Activated CD8-positive, alpha-beta T cell treated with anti-CD3 and anti-CD28 coated beads for 36 hours (primary cell): ENCODE results near the gene SMAD3. TPM values are rescaled to one million over a fixed set of nuclear protein-coding genes. Genes with fewer than 3 reads are reported as not detected.

ENCODE experiments used
- ATAC-seq: fragments of 200-7000 bp; cut with Tn5 transposase; one replicate; pipeline ENCODE4 v1.10.0; 2021; ENCODE audit warnings: mild to moderate bottlenecking, moderate library complexity
- CTCF ChIA-PET: fragments of 350-600 bp; sonication (Branson Sonifier 250); formaldehyde crosslinking; loops from one replicate; lab custom pipeline; 2021; ENCODE audit warnings: antibody characterized with exemption; lab: Charles Lee
- POLR2A ChIA-PET: fragments of 350-600 bp; sonication (Branson Sonifier 250); formaldehyde crosslinking; loops from one replicate; lab custom pipeline; 2021; ENCODE audit warnings: antibody characterized with exemption; lab: Charles Lee
- DNase-seq: peaks from one replicate; pipeline ENCODE4 v3.0.0-alpha.2; 2020
- H3K27ac Mint-ChIP-seq: one replicate; pipeline ENCODE4 v1.8.0; 2021; ENCODE audit warnings: mild to moderate bottlenecking, mixed read lengths
- H3K27me3 Mint-ChIP-seq: one replicate; pipeline ENCODE4 v1.8.0; 2021; ENCODE audit warnings: mixed read lengths
- H3K36me3 Mint-ChIP-seq: one replicate; pipeline ENCODE4 v1.8.0; 2021; ENCODE audit warnings: low read depth, mixed read lengths
- H3K4me1 Mint-ChIP-seq: one replicate; pipeline ENCODE4 v1.8.0; 2021; ENCODE audit warnings: low read depth, mixed read lengths
- H3K4me3 Mint-ChIP-seq: one replicate; pipeline ENCODE4 v1.8.0; 2021; ENCODE audit warnings: mild to moderate bottlenecking, moderate library complexity, mixed read lengths
- H3K9me3 Mint-ChIP-seq: one replicate; pipeline ENCODE4 v1.8.0; 2021; ENCODE audit warnings: mixed read lengths
- intact Hi-C: fragments of 100-400 bp; cut with micrococcal nuclease; formaldehyde crosslinking; loops from one replicate; pipeline ENCODE4 v1.10.0; 2022
- total RNA-seq, 2 experiments: library from RNA; stranded (reverse); gene quantifications; one replicate each; pipeline ENCODE4 v1.2.3, GENCODE V29; 2021
- TF ChIP-seq, protein P1 (sequence below): fragments of 200-600 bp; IDR thresholded peaks from one replicate; pipeline ENCODE4 v1.8.0; 2022; ENCODE audit warnings: antibody characterized with exemption, mild to moderate bottlenecking

Gene SMAD3
- total RNA-seq, 2 experiments from 2014 or later = 22.3 to 24.7 TPM

- Mint-ChIP-seq H3K36me3 (no peaks in the 10 kb centered on the region), H3K4me1 (peaks cover 19% of the 10 kb centered on the region), H3K27me3 (no peaks in the 10 kb centered on the region), H3K4me3 (no peak overlapping the region), H3K9me3 (no peaks in the 10 kb centered on the region), H3K27ac (no peak overlapping the region)
- ChIA-PET POLR2A (interaction anchor here (0.9 to 1.1 kb wide), 2 partner anchors 12 to 18 kb away, joined by 3 to 4 read pairs; no protein-coding TSS in a partner anchor), CTCF (no interaction called here)
- DNase-seq (no peak), ATAC-seq (no peak)
- intact Hi-C loops = no loop called here
- TF ChIP-seq, protein P1, sequence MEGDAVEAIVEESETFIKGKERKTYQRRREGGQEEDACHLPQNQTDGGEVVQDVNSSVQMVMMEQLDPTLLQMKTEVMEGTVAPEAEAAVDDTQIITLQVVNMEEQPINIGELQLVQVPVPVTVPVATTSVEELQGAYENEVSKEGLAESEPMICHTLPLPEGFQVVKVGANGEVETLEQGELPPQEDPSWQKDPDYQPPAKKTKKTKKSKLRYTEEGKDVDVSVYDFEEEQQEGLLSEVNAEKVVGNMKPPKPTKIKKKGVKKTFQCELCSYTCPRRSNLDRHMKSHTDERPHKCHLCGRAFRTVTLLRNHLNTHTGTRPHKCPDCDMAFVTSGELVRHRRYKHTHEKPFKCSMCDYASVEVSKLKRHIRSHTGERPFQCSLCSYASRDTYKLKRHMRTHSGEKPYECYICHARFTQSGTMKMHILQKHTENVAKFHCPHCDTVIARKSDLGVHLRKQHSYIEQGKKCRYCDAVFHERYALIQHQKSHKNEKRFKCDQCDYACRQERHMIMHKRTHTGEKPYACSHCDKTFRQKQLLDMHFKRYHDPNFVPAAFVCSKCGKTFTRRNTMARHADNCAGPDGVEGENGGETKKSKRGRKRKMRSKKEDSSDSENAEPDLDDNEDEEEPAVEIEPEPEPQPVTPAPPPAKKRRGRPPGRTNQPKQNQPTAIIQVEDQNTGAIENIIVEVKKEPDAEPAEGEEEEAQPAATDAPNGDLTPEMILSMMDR = no peak
These were observed 15.3 kb upstream of the SMAD3 start for GRCh38 chr15:67050062-67050461.

DNA sequence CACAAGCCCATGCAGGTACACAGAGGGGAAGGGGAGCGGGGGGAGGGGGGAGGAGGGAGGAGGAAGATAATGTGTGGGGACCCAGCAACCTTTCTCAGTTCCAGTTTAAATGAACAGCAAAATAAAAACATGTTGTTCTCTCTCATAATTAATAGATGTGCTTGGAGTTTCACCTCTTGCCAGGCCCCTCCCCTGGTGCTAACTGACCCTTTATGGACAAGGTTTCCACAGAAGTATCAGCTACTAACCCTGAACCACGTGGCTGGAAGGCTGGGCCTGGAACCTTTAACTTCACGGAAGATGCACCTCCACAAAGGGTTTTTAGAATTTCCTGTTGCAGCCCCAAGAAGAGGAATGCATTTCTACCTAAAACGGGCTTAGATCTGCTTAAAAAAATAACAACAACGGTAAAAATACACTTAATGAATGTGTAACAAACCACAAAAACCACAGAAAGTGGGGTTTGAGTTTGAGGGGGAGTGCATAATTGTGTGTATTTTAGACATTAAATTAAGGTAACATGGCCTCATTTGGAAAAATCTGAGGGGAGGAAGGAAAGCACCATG lies 14.8 kb upstream of the SMAD3 start:
- H3K4me1 Mint-ChIP-seq = peaks cover 19% of the 10 kb centered on the region
- no peaks in the 10 kb centered on the region for H3K27me3 Mint-ChIP-seq
- no peaks in the 10 kb centered on the region for H3K36me3 Mint-ChIP-seq
- H3K9me3 Mint-ChIP-seq = no peaks in the 10 kb centered on the region
- DNase-seq (no peak), ATAC-seq (no peak)
- POLR2A ChIA-PET = interaction anchor here (1.1 kb wide), 1 partner anchor 17 kb away, joined by 3 read pairs; no protein-coding TSS in a partner anchor
- H3K27ac Mint-ChIP-seq = no peak overlapping the region
- intact Hi-C loops = no loop called here
- CTCF ChIA-PET = no interaction called here
- H3K4me3 Mint-ChIP-seq = no peak overlapping the region
- TF ChIP-seq, protein P1 = no peak

DNA sequence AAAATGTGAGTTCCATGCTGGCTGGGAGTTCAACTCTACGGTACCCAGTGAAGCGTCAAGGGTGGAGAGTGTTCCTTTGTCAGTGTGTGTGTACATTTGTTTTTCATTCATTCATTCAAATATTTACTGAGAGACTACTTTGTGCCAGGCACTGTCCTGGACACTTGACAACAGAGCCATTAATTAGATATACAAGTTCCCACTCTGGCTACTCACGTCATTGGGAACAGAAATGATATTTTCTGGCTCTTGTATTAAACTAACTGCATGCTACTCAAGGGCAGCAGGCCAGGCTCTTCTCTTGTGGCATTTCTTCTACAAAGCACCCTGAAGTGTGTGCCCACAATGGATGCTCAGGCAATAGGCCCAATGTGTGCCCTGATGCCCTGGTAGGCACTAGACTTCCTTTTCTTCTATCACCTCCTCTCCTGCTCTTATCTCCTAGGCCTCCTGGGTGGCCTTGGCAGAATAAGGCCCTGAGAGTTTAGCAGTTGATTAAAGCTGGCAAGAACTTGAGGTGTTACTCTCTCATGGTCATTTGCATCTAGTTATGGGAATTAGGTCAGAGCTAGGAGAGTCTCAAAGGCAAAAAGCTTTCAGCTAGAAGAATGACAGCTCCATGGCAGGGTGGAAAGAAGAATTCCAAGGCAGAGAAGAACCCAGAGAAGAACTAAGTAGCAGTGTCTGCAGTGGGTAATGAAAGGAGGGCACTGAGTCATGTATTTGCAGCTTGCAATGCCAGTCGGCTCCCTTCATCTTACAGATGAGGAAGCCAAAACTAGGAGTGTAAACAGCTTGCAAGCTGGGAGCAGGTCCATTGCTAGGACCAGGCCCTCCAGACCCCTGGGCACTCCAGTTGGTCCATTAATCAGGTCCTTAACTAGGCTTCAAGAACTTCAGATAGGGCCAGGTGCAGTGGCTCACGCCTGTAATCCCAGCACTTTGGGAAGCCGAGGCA lies 14.0 kb upstream of the SMAD3 start:
- no peaks in the 10 kb centered on the region for H3K9me3 Mint-ChIP-seq
- no peaks in the 10 kb centered on the region for H3K36me3 Mint-ChIP-seq
- no peak for DNase-seq
- ChIA-PET POLR2A (no interaction called here), CTCF (no interaction called here)
- no peak overlapping the region for H3K4me3 Mint-ChIP-seq
- TF ChIP-seq, protein P1 = no peak
- intact Hi-C loops = no loop called here
- peaks cover 23% of the 10 kb centered on the region for H3K4me1 Mint-ChIP-seq
- H3K27me3 Mint-ChIP-seq = no peaks in the 10 kb centered on the region
- no peak for ATAC-seq
- H3K27ac Mint-ChIP-seq = no peak overlapping the region

DNA sequence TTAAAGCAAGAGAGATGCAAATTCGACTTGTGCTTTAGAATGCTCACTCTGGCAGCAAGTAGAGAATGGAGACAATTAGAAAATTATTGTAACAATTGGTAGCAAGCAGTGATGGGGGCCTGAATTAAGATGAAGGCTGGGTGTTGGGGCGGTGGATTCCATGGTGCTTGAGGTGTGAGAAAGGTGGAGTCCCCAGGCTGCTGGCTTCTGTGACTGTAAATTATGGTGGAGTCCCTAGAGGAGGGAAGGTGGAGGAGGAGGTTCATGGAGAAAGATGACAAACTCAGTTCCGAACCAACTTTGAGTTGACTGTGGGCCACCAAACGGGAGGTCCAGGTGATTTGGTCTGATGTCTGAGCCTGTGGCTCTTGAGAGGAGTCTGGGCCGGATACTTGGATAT lies 10.7 kb upstream of the SMAD3 start:
- intact Hi-C loops = no loop called here
- Mint-ChIP-seq H3K4me3 (no peak overlapping the region), H3K27me3 (no peaks in the 10 kb centered on the region), H3K36me3 (no peaks in the 10 kb centered on the region), H3K27ac (no peak overlapping the region), H3K4me1 (peaks cover 25% of the 10 kb centered on the region), H3K9me3 (no peaks in the 10 kb centered on the region)
- TF ChIP-seq, protein P1 = no peak
- ChIA-PET CTCF (no interaction called here), POLR2A (no interaction called here)
- DNase-seq (peak; percentile 46), ATAC-seq (peak; percentile 60)

- ATAC-seq = no peak
- POLR2A ChIA-PET = interaction anchor here (0.9 to 1.5 kb wide), 2 partner anchors 12 to 16 kb away, joined by 3 to 4 read pairs; no protein-coding TSS in a partner anchor
- CTCF ChIA-PET = no interaction called here
These were observed 6.3 kb upstream of the SMAD3 start for GRCh38 chr15:67059127-67059553.

More at GRCh38 chr15:67059127-67059553, 6.3 kb upstream of the SMAD3 start:
- Mint-ChIP-seq H3K9me3 (no peaks in the 10 kb centered on the region), H3K27ac (no peak overlapping the region), H3K4me1 (peaks cover 19% of the 10 kb centered on the region), H3K4me3 (no peak overlapping the region), H3K27me3 (peaks cover 11% of the 10 kb centered on the region), H3K36me3 (no peaks in the 10 kb centered on the region)
- intact Hi-C loops = no loop called here
- DNase-seq = no peak
- TF ChIP-seq, protein P1 = no peak
